ENCODE results near the gene ARID5B.

The ARID5B gene

GRCh38 chr10:61898435-61898778 is 3.1 kb upstream of the ARID5B start:
- TF ChIP-seq CTCF (IDR thresholded peaks at IDR 0.05; ENCODE audit: low read depth, low read length): no peak
- no peak for DNase-seq (ENCODE audit: extremely low read depth, low read depth)

DNA sequence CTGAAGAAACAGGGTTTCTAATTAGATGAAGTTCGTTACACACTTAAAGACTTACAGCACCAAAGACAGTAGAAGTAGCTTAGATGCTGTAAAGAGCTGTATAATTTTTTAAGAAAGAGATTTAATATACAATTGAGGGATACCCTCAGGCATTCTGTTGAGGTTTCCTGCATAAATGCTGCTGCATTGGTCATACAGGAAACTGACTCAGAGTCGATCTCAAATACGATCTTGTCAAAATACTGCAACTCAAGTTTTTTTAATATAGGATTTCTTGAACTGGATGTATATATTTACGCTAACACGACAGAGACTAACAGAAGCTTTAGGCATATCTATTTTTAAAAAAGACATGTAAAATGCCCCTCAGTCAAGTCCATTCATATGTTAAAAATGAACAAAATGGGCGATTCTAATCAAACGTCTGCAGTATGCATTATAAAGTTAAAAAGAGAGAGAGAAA is 2.4 kb upstream of the ARID5B start:
- DNase-seq (ENCODE audit: extremely low read depth, low read depth): no peak
- no peak for TF ChIP-seq CTCF (IDR thresholded peaks at IDR 0.05; ENCODE audit: low read depth, low read length)

GRCh38 chr10:61899663-61899996 is 1.9 kb upstream of the ARID5B start:
- TF ChIP-seq CTCF (IDR thresholded peaks at IDR 0.05; ENCODE audit: low read depth, low read length): no peak
- DNase-seq (ENCODE audit: extremely low read depth, low read depth): no peak

GRCh38 chr10:61899997-61900828 is 1.3 kb upstream of the ARID5B start:
- peak; percentile 69 for DNase-seq (ENCODE audit: extremely low read depth, low read depth)
- TF ChIP-seq CTCF (IDR thresholded peaks at IDR 0.05; ENCODE audit: low read depth, low read length): no peak

- no peak for DNase-seq (ENCODE audit: extremely low read depth, low read depth)
- no peak for TF ChIP-seq CTCF (IDR thresholded peaks at IDR 0.05; ENCODE audit: low read depth, low read length)
These were observed 438 bp downstream of the ARID5B start for GRCh38 chr10:61901829-61902444.

DNA sequence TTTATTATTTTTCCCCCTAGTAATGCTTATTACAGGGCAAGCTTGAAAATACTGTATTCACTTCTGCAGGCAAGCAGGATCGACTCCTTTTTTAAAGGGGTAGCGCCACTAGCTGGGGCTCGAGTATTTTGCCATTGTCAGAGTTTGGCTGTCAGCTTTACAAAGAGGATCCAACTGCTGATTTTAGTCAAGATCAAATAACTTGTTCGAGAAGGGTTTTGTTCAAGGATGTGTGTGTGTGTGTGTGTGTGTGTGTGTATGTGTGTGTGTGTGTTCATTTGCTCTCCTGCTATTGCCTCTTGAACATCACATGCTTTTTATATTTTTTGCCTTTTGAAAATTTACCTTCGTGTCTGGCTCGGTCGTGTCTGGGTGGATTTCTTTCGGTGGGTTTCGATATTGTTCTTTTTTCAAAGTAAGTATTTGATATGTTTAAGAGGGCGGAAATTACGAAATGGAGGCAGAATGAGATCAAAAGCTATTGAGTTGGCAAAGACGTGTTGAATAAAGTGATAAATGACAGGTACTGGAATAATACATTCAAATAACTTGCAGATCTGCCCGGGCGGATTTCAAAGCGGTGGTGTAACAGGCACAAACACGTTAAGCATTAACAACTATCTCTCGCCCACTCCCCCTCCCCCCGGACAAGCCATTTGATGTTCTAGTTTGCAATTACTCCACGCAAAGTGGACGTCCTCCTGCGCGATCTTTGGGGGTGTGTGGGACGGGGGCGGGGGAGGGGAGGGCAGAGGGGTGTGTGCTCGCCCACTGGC is 1.1 kb downstream of the ARID5B start:
- peak; percentile 43 for TF ChIP-seq CTCF (IDR thresholded peaks at IDR 0.05; ENCODE audit: low read depth, low read length)
- DNase-seq (ENCODE audit: extremely low read depth, low read depth): no peak
